GM18519 (cell line): ENCODE measurements around the gene MYB.
A peak's percentile ranks its signal among the peaks of the same experiment; 100 is the strongest.
"Not testable (repeated sequence)": the region's sequence is repeated elsewhere in the genome, so short reads cannot be mapped to it uniquely, and the experiment has no call there.

Experiments used
- ATAC-seq: cut with Tn5 transposase; IDR thresholded peaks from one replicate; pipeline ENCODE4 v1.9.1; 2021; ENCODE audit warnings: mild to moderate bottlenecking, moderate library complexity; ENCODE audit not compliant: unreplicated experiment, low FRiP score

Gene MYB

DNA sequence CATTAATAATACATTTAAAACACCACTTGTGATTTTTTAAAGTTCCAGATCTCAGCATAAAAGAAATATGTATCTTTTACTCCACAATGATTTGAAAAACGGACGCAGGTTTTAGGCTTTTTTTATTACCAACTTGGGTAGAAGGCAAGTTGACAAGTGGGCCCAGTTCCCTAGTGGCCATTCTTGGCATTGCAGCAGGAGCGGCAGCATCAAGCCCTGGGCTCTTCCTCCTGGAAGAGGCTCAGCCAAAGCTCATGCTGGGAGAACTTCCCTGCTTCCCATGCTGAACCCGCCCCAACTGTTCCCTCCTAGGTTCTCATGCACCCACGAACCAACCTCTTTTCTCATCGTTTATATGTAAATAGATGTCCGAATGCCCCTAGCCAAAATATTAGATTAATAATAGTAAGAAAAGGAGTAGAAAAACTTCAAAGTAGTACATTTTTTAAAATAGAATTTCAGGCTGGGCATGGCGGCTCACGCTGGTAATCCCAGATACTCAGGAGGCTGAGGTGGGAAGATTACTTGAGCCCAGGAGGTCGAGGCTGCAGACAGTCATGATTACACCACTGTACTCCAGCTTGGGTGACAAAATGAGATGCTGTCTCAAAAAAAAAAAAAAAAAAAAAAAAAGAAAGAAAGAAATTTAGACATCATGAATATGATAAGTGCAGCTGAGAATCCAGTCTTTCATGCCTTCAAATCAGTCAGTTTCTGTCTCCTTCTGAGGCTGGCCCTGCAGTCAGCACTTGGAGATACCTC, 18.2 kb upstream of the MYB start:
- ATAC-seq: no peak

GRCh38 chr6:135163440-135163738, 17.7 kb upstream of the MYB start:
- ATAC-seq: peak; percentile 50

GRCh38 chr6:135164387-135164786, 16.7 kb upstream of the MYB start:
- not testable (repeated sequence) for ATAC-seq

- ATAC-seq: no peak
These were observed 16.1 kb upstream of the MYB start for GRCh38 chr6:135165031-135165430.

DNA sequence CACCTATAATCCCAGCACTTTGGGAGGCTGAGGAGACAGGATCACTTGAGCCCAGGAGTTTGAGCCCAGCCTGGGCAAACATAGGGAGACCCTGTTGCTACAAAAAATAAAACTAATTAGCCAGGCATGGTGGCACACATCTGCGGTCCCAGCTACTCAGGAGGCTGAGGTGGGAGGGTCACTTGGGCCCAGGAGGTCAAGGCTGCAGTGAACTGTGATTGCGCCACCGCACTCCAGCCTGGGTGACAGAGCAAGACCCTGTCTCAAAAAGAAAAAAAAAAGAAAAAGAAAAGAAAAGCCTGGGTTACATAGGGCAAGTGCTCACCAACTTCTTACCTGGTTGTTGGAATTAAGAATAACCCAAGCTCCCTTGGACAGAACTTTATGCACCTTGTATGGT, 14.6 kb upstream of the MYB start:
- ATAC-seq: no peak

DNA sequence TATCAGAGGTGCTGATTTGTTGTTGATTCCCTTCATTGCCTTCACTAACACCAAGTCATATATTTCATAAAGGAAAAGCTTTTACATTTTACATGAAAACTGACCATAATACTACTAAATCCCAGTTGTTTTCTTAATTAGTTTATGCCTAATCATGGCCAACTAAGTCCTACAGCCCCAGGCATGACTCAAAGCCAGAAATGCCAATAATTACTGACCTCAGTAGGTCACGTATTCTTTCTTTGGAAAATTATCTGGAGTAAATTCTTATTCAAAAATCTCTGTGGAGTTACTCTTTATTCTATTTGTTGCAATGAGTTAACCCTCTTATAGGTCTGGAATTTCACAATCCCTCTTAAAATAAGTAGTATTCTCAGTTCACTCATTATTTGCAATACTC, 13.5 kb upstream of the MYB start:
- ATAC-seq: no peak

DNA sequence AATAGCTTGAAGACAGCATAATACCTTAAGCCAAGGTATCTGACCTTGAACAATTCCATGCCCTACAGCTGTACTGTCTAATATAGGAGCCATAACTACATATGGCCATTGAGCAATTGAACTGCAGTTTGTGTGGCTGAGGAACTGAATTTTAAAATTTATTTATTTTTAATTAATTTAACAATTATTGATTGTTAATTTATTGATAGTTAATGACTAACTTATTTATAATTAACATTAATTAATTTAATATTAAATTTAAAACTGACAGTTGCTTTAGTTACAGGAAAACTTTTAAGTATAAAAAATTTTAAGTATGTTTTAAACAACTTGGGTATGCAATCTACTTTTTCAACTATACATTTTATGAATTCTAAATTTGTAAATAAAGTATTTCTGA, 12.3 kb upstream of the MYB start:
- no peak for ATAC-seq

GRCh38 chr6:135170238-135170637, 10.9 kb upstream of the MYB start:
- ATAC-seq: no peak

DNA sequence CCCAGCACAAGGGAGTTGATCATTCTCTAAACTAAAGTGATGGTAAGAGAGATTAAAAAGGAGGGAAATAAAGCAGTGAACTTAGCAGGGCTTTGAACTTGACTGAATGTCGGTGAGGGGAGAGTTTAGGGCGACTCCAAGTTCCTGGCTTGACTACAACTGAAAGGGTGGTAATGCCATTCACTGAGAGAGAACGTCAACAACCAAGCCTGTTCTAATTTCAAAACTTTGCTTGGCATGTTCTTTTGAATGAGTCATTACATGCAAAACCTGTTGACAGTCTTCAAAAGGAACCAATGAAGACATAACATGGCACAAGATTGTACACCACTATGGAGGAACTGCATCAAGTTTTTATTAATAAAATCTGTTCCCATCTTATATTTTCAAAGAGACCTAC, 10.3 kb upstream of the MYB start:
- ATAC-seq: no peak

DNA sequence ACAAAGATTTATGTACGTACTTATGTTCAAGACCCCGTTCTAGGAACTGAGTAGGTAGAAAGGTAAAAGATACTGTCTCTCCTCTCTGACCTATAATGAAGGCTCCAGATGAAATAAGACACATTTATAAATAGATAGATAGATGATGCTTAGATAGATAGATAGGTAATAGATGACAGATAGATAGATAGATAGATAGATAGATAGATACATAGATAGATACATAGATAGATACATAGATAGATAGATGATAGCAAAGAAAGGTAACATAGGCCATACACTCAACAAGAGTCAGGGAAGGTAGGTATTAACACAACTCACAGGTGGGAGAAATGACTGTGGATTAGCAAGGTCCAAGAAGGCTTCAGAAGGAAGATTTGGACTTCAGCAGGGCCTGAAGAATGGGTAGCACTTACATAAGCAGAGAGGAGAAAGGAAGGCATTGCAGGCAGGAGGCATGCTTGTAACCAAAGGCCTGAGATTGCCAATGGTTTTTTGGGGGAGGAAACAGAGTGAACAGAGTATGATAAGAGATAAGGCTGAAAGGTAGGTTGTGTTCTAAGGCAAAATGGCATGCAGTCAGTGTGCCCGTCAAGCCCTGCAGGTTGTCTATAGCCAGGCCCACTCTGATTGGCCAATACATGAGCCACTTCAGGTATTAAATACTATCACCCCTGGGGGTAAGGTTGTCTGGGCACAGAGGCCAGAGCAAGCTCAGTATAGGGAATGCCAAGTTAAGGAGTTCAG, 7.7 kb upstream of the MYB start:
- ATAC-seq: no peak

GRCh38 chr6:135173989-135174484, 7.1 kb upstream of the MYB start:
- ATAC-seq: no peak

DNA sequence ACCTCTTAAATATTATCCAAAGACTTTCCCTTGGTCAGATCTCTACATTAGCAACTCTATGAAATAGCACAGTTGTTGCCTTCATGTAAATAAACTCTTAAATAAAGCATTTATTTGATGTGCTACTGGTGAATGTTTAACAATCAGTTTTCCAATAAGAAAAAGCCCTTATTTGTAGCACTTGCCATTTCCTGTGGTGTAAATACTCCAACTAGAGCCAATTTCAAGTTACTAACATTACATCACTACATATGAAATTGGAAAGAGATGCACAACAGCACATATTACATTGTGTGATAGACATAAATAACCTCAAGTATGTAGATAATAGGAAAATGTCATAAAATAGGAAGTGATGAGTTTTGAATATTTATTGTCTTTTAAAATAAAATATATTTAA, 5.0 kb upstream of the MYB start:
- no peak for ATAC-seq

DNA sequence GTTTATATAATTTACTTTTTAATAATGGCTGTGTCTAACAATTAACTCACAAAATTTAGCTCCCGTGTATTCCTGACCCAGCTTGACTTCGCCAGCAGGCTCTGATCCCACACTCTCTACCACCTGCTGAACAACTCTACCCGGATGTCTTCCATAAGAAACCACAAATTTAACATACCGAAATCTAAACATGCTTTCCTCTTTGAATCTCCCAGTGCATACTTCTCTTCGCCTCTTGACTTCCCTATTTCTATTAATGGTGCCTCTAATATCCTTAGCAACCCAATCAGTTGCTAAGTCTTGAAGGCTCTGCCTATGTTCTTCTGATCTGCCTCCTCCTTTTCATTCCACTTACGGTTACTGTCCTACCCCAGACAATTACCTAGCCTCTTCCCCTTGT, 4.6 kb upstream of the MYB start:
- ATAC-seq: no peak

DNA sequence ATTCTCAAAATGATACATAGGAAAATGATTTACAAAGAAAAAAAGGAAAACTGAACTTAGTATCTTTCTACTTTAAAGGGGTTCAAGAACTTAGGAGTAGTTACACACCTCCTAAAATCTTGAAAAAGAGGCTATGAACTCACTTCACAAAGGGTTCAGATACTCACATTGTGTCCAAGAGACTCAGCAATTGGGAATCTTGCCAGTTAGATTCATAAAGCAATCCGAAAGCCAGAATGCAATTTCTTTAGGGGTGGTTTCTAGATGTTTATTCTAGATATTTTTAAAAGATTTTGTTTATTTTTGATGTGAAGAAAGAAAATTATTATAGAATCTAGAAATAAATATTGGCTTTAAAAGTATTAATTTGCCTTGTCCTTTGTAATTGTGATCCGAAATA, 1.7 kb upstream of the MYB start:
- no peak for ATAC-seq

DNA sequence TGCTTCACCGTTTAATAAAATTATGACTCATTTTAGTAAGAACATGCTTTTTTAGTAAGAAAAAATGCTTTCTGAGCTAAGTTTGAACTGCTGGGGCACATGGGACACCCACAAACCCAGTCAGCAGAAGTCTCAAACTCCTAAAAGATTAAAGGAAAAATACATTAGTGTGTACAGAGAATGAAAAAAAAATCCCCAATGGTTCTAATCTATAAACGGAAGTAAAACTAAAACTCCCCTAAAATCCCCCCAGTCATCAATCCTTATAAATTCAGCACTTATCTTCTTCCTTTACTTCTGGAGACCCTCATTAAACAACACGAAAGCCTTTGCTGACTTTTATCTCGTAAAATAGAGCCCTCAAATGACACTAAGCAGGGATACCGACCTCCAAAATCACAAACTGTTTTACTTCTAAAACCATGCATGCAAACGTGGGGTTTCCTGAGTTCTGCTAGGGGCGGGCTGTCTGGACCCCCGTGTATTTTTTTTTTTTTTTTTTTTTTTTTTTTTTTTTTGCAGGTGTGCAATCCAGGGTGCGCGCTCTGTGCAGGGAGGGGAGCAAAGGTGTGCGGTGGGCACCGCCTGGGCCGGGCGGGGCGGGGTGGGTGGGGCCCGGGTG, 1.1 kb upstream of the MYB start:
- ATAC-seq: no peak

GRCh38 chr6:135181333-135182070, 394 bp downstream of the MYB start:
- ATAC-seq: no peak

DNA sequence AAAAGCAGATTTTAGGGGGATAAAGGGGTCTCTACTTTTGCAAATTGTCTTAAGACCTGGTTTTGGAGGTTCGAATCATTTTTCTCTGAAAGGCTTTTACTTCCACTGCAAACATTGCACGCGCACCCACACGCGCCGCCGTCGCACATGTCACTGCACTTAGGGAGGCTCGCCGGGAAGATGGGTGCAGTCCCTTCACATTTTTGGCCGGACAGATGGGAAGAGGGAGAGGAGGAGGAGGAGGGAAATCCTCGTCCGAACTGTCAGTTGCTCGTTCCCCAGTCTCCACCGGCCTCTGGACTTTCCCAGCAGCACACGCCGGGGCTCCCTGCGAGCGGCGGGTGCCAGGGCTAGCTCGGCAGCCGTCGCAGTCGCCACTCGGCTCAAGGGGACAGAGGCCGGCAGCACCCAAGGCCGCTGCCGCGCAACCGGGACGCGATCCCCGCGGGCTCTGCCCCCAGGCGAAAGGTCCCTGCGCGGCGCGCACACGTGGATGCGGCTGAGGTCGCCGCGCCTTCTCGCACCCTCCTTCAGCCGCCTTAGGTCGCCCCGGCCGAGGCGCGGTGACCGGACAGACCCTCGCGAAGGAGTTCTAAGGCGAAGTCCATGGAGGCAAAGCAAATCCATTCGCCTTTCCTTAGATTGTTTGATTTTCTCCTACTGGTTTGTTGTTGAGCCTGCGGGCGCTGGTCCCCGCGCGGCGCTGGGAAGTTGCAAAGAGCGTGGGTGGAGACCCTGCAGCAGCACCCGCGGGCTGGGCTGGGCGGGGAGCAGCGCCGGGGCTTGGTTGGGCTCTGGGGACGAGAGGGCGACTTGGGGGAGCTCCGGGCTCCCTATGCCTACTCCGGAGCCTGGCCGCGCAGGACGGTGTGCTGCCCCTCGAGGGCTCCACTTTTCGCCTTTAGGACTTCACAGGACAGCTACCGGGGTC, 1.2 kb downstream of the MYB start:
- no peak for ATAC-seq

- peak; percentile 26 for ATAC-seq
These were observed 2.0 kb downstream of the MYB start for GRCh38 chr6:135183002-135183531.

- ATAC-seq: peak; percentile 30
These were observed 2.7 kb downstream of the MYB start for GRCh38 chr6:135183532-135184440.
